GM18951 (cell line): ENCODE measurements around the gene OASL.

Experiments
- POLR2A ChIP-seq: IDR thresholded peaks from 4 replicates; pipeline ENCODE4 v1.6.1; 2011; ENCODE audit warnings: mild to moderate bottlenecking; ENCODE audit not compliant: insufficient read length, insufficient read depth; ENCODE audit errors: extremely low read depth
- in situ Hi-C: fragments of 300-500 bp; cut with MboI; formaldehyde crosslinking; loops from one replicate; pipeline ENCODE4 v1.12.0; 2022; ENCODE audit warnings: low sequenced_read_pairs, mixed read lengths, inconsistent platforms; ENCODE audit not compliant: unreplicated experiment

OASL gene

GRCh38 chr12:120999191-121000120, 39.6 kb downstream of the OASL start:
- TF ChIP-seq POLR2A, result no peak
- in situ Hi-C loops, result no loop called here

- no peak for TF ChIP-seq POLR2A
- in situ Hi-C loops, result no loop called here
These were observed 40.6 kb downstream of the OASL start for GRCh38 chr12:120998435-120998834.

- in situ Hi-C loops, result no loop called here
- no peak for TF ChIP-seq POLR2A
These were observed 41.6 kb downstream of the OASL start for GRCh38 chr12:120997448-120997847.

GRCh38 chr12:120996133-120996746, 42.8 kb downstream of the OASL start:
- no peak for TF ChIP-seq POLR2A
- in situ Hi-C loops, result no loop called here

- in situ Hi-C loops, result no loop called here
- no peak for TF ChIP-seq POLR2A
These were observed 44.3 kb downstream of the OASL start for GRCh38 chr12:120994589-120995337.

- TF ChIP-seq POLR2A, result no peak
- in situ Hi-C loops, result no loop called here
These were observed 45.0 kb downstream of the OASL start for GRCh38 chr12:120994059-120994458.

GRCh38 chr12:120993496-120993895, 45.5 kb downstream of the OASL start:
- in situ Hi-C loops, result no loop called here
- no peak for TF ChIP-seq POLR2A

- in situ Hi-C loops, result no loop called here
- no peak for TF ChIP-seq POLR2A
These were observed 46.1 kb downstream of the OASL start for GRCh38 chr12:120992989-120993388.

- TF ChIP-seq POLR2A, result no peak
- in situ Hi-C loops, result no loop called here
These were observed 47.1 kb downstream of the OASL start for GRCh38 chr12:120991965-120992364.

- TF ChIP-seq POLR2A, result no peak
- in situ Hi-C loops, result no loop called here
These were observed 48.5 kb downstream of the OASL start for GRCh38 chr12:120990487-120991055.

GRCh38 chr12:120989687-120990086, 49.4 kb downstream of the OASL start:
- in situ Hi-C loops, result no loop called here

GRCh38 chr12:120988658-120989057, 50.4 kb downstream of the OASL start:
- no peak for TF ChIP-seq POLR2A
- in situ Hi-C loops, result no loop called here

More at GRCh38 chr12:120989687-120990086, 49.4 kb downstream of the OASL start:
- no peak for TF ChIP-seq POLR2A

- no peak for TF ChIP-seq POLR2A
- in situ Hi-C loops, result no loop called here
These were observed 50.8 kb downstream of the OASL start for GRCh38 chr12:120988234-120988633.
